PC-9 (cell line): Measurements from ENCODE around the gene GNRHR. TPM values are rescaled to one million over a fixed set of nuclear protein-coding genes. Genes with fewer than 3 reads are reported as not detected.

Experiments used
- BruUV-seq: library from RNA; stranded (reverse); fragments of 400-500 nt; replicated peaks from 2 replicates; lab custom pipeline; 2021; lab: Mats Ljungman, UMichigan
- CTCF ChIA-PET: fragments of 300-600 bp; sonication (Branson Sonifier 250); formaldehyde crosslinking; loops from one replicate; lab custom pipeline; 2022; ENCODE audit warnings: antibody characterized with exemption; lab: Charles Lee
- POLR2A ChIA-PET: fragments of 300-600 bp; sonication (Branson Sonifier 250); formaldehyde crosslinking; loops from one replicate; lab custom pipeline; 2022; ENCODE audit warnings: antibody characterized with exemption; ENCODE audit not compliant: unreplicated experiment; lab: Charles Lee
- DNase-seq, 2 experiments: peaks; one replicate each; pipeline versions ENCODE4 v3.0.0 to v3.0.0-alpha.2; 2015 to 2022; ENCODE audit warnings: mixed read lengths in 1 of 2
- H2AFZ ChIP-seq: fragments of 200-600 bp; sonication (generic); 2 replicates; pipeline ENCODE4 v1.8.1; 2017; ENCODE audit warnings: antibody characterized with exemption
- H3F3A ChIP-seq: fragments of 200-600 bp; sonication (generic); 2 replicates; pipeline ENCODE4 v1.8.1; 2017; ENCODE audit warnings: antibody characterized with exemption, mild to moderate bottlenecking, low read depth; ENCODE audit not compliant: insufficient read depth
- H3K27ac ChIP-seq: fragments of 200-600 bp; sonication (generic); 2 replicates; pipeline ENCODE4 v1.6.1; 2016; ENCODE audit warnings: mixed run types
- H3K27me3 ChIP-seq: fragments of 200-600 bp; sonication (generic); 2 replicates; pipeline ENCODE4 v1.6.1; 2016; ENCODE audit warnings: low read depth, mixed run types; ENCODE audit not compliant: insufficient read depth
- H3K36me3 ChIP-seq: fragments of 200-600 bp; sonication (generic); 2 replicates; pipeline ENCODE4 v1.6.1; 2016; ENCODE audit warnings: low read depth, mixed run types
- H3K4me1 ChIP-seq: fragments of 200-600 bp; sonication (generic); replicated peaks from 2 replicates; pipeline ENCODE4 v1.6.1; 2016; ENCODE audit warnings: mixed run types; ENCODE audit not compliant: insufficient read depth
- H3K4me2 ChIP-seq: fragments of 200-600 bp; sonication (generic); 2 replicates; pipeline ENCODE4 v1.6.1; 2017; ENCODE audit warnings: mixed run types
- H3K4me3 ChIP-seq: fragments of 200-600 bp; sonication (generic); 2 replicates; pipeline ENCODE4 v1.6.1; 2016; ENCODE audit warnings: mixed run types
- H3K79me2 ChIP-seq: fragments of 200-600 bp; sonication (generic); 2 replicates; pipeline ENCODE4 v1.6.1; 2017; ENCODE audit warnings: low read depth, mixed run types
- H3K9me2 ChIP-seq: fragments of 200-600 bp; sonication (generic); 2 replicates; pipeline ENCODE4 v1.8.1; 2017; ENCODE audit warnings: mild to moderate bottlenecking; ENCODE audit not compliant: insufficient read depth
- H3K9me3 ChIP-seq: fragments of 200-600 bp; sonication (generic); 2 replicates; pipeline ENCODE4 v1.8.1; 2016; ENCODE audit warnings: low read depth; ENCODE audit not compliant: insufficient read depth
- H4K20me1 ChIP-seq: fragments of 200-600 bp; sonication (generic); 2 replicates; pipeline ENCODE4 v1.8.1; 2017; ENCODE audit not compliant: insufficient read depth
- CTCF ChIP-seq: fragments of 200-600 bp; sonication (generic); conservative IDR thresholded peaks from 2 replicates; pipeline ENCODE4 v1.6.1; 2017; ENCODE audit warnings: mixed run types, antibody characterized with exemption, mild to moderate bottlenecking, moderate library complexity
- EZH2 ChIP-seq: fragments of 200-600 bp; sonication (generic); IDR thresholded peaks from 2 replicates; pipeline ENCODE4 v1.8.0; 2017; ENCODE audit warnings: antibody characterized with exemption, low read depth
- intact Hi-C: fragments of 100-400 bp; cut with micrococcal nuclease; formaldehyde crosslinking; loops from one replicate; pipeline ENCODE4 v1.10.0; 2022; ENCODE audit not compliant: unreplicated experiment
- total RNA-seq: library from RNA; stranded (reverse); gene quantifications from 2 replicates; pipeline ENCODE4 v1.2.3, GENCODE V29; 2021

GNRHR gene
- total RNA-seq, 1 experiment from 2014 or later: not detected

GRCh38 chr4:67713529-67714247 lies 40.5 kb downstream of the GNRHR start:
- Histone ChIP-seq H3K9me3 (no peaks in the 10 kb centered on the region), H2AFZ (no peak overlapping the region), H3K9me2 (no peaks in the 10 kb centered on the region), H3K4me1 (peaks cover 32% of the 10 kb centered on the region), H4K20me1 (no peaks in the 10 kb centered on the region), H3K27me3 (no peaks in the 10 kb centered on the region), H3K4me3 (no peak overlapping the region), H3K27ac (no peak overlapping the region), H3K79me2 (peaks cover 3% of the 10 kb centered on the region; the same call in 1 of the 2 replicates), H3K36me3 (no peaks in the 10 kb centered on the region), H3F3A (peaks cover 6% of the 10 kb centered on the region; the same call in 1 of the 2 replicates), H3K4me2 (0 out of 2 replicates have a peak overlapping the region, but pooled peaks have one; percentile 15)
- CTCF ChIA-PET: no interaction called here
- POLR2A ChIA-PET: interaction anchor here (0.6 to 0.8 kb wide), 2 partner anchors 24 to 32 kb away, joined by 3 to 6 read pairs; no protein-coding TSS in a partner anchor
- BruUV-seq: no TSS peak
- DNase-seq: peak; percentile 26 to 60
- intact Hi-C loops: no loop called here
- TF ChIP-seq CTCF (no peak), EZH2 (no peak)

- CTCF ChIA-PET: interaction anchor here (0.6 kb wide), 1 partner anchor 12 kb away, joined by 3 read pairs; the partner anchor contains the start of gene UBA6
- no TSS peak for BruUV-seq
These were observed 41.3 kb downstream of the GNRHR start for GRCh38 chr4:67712650-67713528.

More at GRCh38 chr4:67712650-67713528, 41.3 kb downstream of the GNRHR start:
- Histone ChIP-seq H3K4me2 (no peak overlapping the region), H2AFZ (no peak overlapping the region), H3F3A (peaks cover 6% of the 10 kb centered on the region; the same call in 1 of the 2 replicates), H3K27ac (peak overlapping the region; percentile 26; the same call in 1 of the 2 replicates), H3K4me3 (no peak overlapping the region), H3K27me3 (no peaks in the 10 kb centered on the region), H3K79me2 (peaks cover 9% of the 10 kb centered on the region; the same call in 1 of the 2 replicates), H3K4me1 (peaks cover 32% of the 10 kb centered on the region), H3K9me2 (no peaks in the 10 kb centered on the region), H4K20me1 (no peaks in the 10 kb centered on the region), H3K36me3 (no peaks in the 10 kb centered on the region), H3K9me3 (no peaks in the 10 kb centered on the region)
- TF ChIP-seq EZH2 (no peak), CTCF (no peak)
- POLR2A ChIA-PET: interaction anchor here (0.5 kb wide), 1 partner anchor 13 kb away, joined by 3 read pairs; no protein-coding TSS in a partner anchor
- intact Hi-C loops: no loop called here
- DNase-seq: no peak
